GM12878 (cell line): Measurements from ENCODE around the gene SAMSN1. TPM values are rescaled to one million over a fixed set of nuclear protein-coding genes. Genes with fewer than 3 reads are reported as not detected.
A peak's percentile ranks its signal among the peaks of the same experiment; 100 is the strongest.

ENCODE experiments used
- BCL11A ChIP-seq: IDR thresholded peaks from 2 replicates; pipeline ENCODE4 v1.6.1; 2011; ENCODE audit warnings: low read depth, low read length
- BRCA1 ChIP-seq: IDR thresholded peaks from 2 replicates; pipeline ENCODE4 v1.6.1; 2011; ENCODE audit warnings: low read depth, low read length, improper control_type of control experiment
- CBFB ChIP-seq: IDR thresholded peaks from 2 replicates; pipeline ENCODE4 v1.6.1; 2016; ENCODE audit warnings: antibody characterized with exemption, low read depth
- ETV6 ChIP-seq, 2 experiments: fragments of 450-650 bp in 1 of 2; IDR thresholded peaks in 1 of 2; conservative IDR thresholded peaks in 1 of 2; 2 replicates each; pipeline ENCODE4 v1.6.1; 2014; ENCODE audit warnings: antibody characterized with exemption in 1 of 2, borderline replicate concordance in 1 of 2, low read depth in 1 of 2, mild to moderate bottlenecking in 1 of 2, moderate library complexity in 1 of 2
- FOXK2 ChIP-seq: fragments of 450-650 bp; IDR thresholded peaks from 2 replicates; pipeline ENCODE4 v1.6.1; 2017; ENCODE audit warnings: mild to moderate bottlenecking, moderate library complexity
- HDAC6 ChIP-seq: fragments of 200-600 bp; sonication (generic); IDR thresholded peaks from one replicate; pipeline ENCODE4 v1.8.0; 2017; ENCODE audit warnings: antibody characterized with exemption; ENCODE audit not compliant: unreplicated experiment
- IKZF1 ChIP-seq: fragments of 450-650 bp; conservative IDR thresholded peaks from 2 replicates; pipeline ENCODE4 v1.6.1; 2017; ENCODE audit warnings: antibody characterized with exemption, mild to moderate bottlenecking
- IRF3 ChIP-seq: fragments of 450-650 bp; IDR thresholded peaks from 2 replicates; pipeline ENCODE4 v1.6.1; 2014; ENCODE audit warnings: mild to moderate bottlenecking
- IRF4 ChIP-seq: IDR thresholded peaks from 2 replicates; pipeline ENCODE4 v1.6.1; 2011; ENCODE audit warnings: low read depth, low read length
- JUNB ChIP-seq: IDR thresholded peaks from 2 replicates; pipeline ENCODE4 v1.6.1; 2016; ENCODE audit warnings: antibody characterized with exemption, mild to moderate bottlenecking
- LARP7 ChIP-seq: fragments of 450-650 bp; IDR thresholded peaks from 2 replicates; pipeline ENCODE4 v1.6.1; 2017; ENCODE audit warnings: mild to moderate bottlenecking
- NKRF ChIP-seq: fragments of 450-650 bp; conservative IDR thresholded peaks from 2 replicates; pipeline ENCODE4 v1.6.1; 2017; ENCODE audit warnings: mild to moderate bottlenecking, moderate library complexity
- PAX5 ChIP-seq: IDR thresholded peaks from 2 replicates; pipeline ENCODE4 v1.6.1; 2011; ENCODE audit warnings: low read depth, low read length, borderline replicate concordance
- POLR2A ChIP-seq: IDR thresholded peaks from 2 replicates; pipeline ENCODE4 v1.6.1; 2011; ENCODE audit warnings: low read depth, mild to moderate bottlenecking, low read length
- PRDM15 ChIP-seq: fragments of 450-650 bp; formaldehyde crosslinking; IDR thresholded peaks from 2 replicates; pipeline ENCODE4 v1.4.0; 2020; ENCODE audit warnings: mild to moderate bottlenecking, moderate library complexity
- RBBP5 ChIP-seq: fragments of 200-600 bp; sonication (generic); conservative IDR thresholded peaks from 2 replicates; pipeline ENCODE4 v1.6.1; 2016
- RELA ChIP-seq: fragments of 450-650 bp; IDR thresholded peaks from 2 replicates; pipeline ENCODE4 v1.8.0; 2014; ENCODE audit warnings: borderline replicate concordance; ENCODE audit not compliant: partially characterized antibody
- SIN3A ChIP-seq: IDR thresholded peaks from 2 replicates; pipeline ENCODE4 v1.6.1; 2012; ENCODE audit warnings: low read depth, low read length, improper control_type of control experiment
- SMC3 ChIP-seq: IDR thresholded peaks from 2 replicates; pipeline ENCODE4 v1.6.1; 2011; ENCODE audit warnings: low read length, improper control_type of control experiment, borderline replicate concordance
- SRF ChIP-seq, 2 experiments: IDR thresholded peaks; 2 replicates each; pipeline ENCODE4 v1.6.1; 2011; ENCODE audit warnings: low read depth in 2 of 2, low read length in 2 of 2, mild to moderate bottlenecking in 1 of 2, moderate library complexity in 1 of 2
- TCF12 ChIP-seq: IDR thresholded peaks from 2 replicates; pipeline ENCODE4 v1.6.1; 2011; ENCODE audit warnings: low read depth, mild to moderate bottlenecking, low read length
- ZNF207 ChIP-seq: fragments of 450-650 bp; IDR thresholded peaks from 2 replicates; pipeline ENCODE4 v1.6.1; 2014; ENCODE audit warnings: antibody characterized with exemption, mild to moderate bottlenecking, borderline replicate concordance
- ZZZ3 ChIP-seq: IDR thresholded peaks from 2 replicates; pipeline ENCODE4 v1.6.1; 2011; ENCODE audit warnings: low read depth; ENCODE audit not compliant: control insufficient read depth, insufficient read length
- polyA plus RNA-seq, 11 experiments: library from polyadenylated mRNA; depleted of rRNA in 4 of 11; unstranded in 6 of 11; stranded (reverse) in 5 of 11; fragments of >200 nt; fragmentation: Nextera tagmentation in 4 of 11; fragmentation: Illumina TruSeq in 1 of 11; extraction: Ambion mirVana in 4 of 11; extraction: Trizol in 1 of 11; gene quantifications; 1 replicate in 1 of 11; 2 replicates in 10 of 11; pipeline versions ENCODE4 v1.2.1 to v1.2.3, GENCODE V29; 2011 to 2016; ENCODE audit warnings: inconsistent platforms in 2 of 11, missing spikeins in 2 of 11, low read depth in 1 of 11
- total RNA-seq, 4 experiments: library from RNA; depleted of rRNA in 3 of 4; stranded (reverse); fragments of >200 nt in 3 of 4; fragmentation: Illumina TruSeq in 1 of 4; extraction: Trizol in 1 of 4; gene quantifications; 2 replicates each; pipeline versions ENCODE4 v1.2.1 to v1.2.3, GENCODE V29; 2013 to 2021
- TF ChIP-seq, protein P1 (sequence below): fragments of 450-650 bp; IDR thresholded peaks from 2 replicates; pipeline ENCODE4 v1.6.1; 2016; ENCODE audit warnings: mild to moderate bottlenecking
- TF ChIP-seq, protein P2 (sequence below): IDR thresholded peaks from 2 replicates; pipeline ENCODE4 v1.6.1; 2011; ENCODE audit warnings: low read depth, low read length, improper control_type of control experiment, borderline replicate concordance

Gene SAMSN1
- total and polyA plus RNA-seq, 10 of the 15 experiments (the other 5 are each of a cell fraction or from before 2014, with no cell fraction given): 23.2 to 102 (median 44.9) TPM

GRCh38 chr21:14523234-14523633, 22.9 kb downstream of the SAMSN1 start (continued):
- TF ChIP-seq PRDM15 (CRISPR knock-in tag): no peak
- TF ChIP-seq BRCA1: no peak
- TF ChIP-seq SRF (IDR thresholded peaks at IDR 0.05; ENCODE audit: low read depth in 2 of 2, low read length in 2 of 2): no peak
- TF ChIP-seq ZNF207: no peak
- TF ChIP-seq, protein P1, sequence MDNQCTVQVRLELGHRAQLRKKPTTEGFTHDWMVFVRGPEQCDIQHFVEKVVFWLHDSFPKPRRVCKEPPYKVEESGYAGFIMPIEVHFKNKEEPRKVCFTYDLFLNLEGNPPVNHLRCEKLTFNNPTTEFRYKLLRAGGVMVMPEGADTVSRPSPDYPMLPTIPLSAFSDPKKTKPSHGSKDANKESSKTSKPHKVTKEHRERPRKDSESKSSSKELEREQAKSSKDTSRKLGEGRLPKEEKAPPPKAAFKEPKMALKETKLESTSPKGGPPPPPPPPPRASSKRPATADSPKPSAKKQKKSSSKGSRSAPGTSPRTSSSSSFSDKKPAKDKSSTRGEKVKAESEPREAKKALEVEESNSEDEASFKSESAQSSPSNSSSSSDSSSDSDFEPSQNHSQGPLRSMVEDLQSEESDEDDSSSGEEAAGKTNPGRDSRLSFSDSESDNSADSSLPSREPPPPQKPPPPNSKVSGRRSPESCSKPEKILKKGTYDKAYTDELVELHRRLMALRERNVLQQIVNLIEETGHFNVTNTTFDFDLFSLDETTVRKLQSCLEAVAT: no peak
- TF ChIP-seq ZZZ3: no peak
- TF ChIP-seq SMC3: no peak
- 0 out of 2 replicates have a peak, but pooled peaks have one; percentile 45 for TF ChIP-seq IRF4
- peak; percentile 17; the same call in 1 of the 2 replicates for TF ChIP-seq JUNB
- no peak for TF ChIP-seq RELA
- no peak for TF ChIP-seq POLR2A
- TF ChIP-seq BCL11A: peak; percentile 33; the same call in 1 of the 2 replicates
- TF ChIP-seq IKZF1: peak; percentile 84
- no peak for TF ChIP-seq IRF3
- TF ChIP-seq SIN3A: no peak
- no peak for TF ChIP-seq TCF12
- 0 out of 2 replicates have a peak, but pooled peaks have one; percentile 14 for TF ChIP-seq PAX5
- no peak for TF ChIP-seq FOXK2
- no peak for TF ChIP-seq CBFB
- no peak for TF ChIP-seq ETV6 (conservative IDR thresholded peaks at IDR 0.05 in 1 of 2, IDR thresholded peaks at IDR 0.05 in 1 of 2; ENCODE audit: borderline replicate concordance in 1 of 2, low read depth in 1 of 2)
- TF ChIP-seq NKRF: no peak
- TF ChIP-seq, protein P2, sequence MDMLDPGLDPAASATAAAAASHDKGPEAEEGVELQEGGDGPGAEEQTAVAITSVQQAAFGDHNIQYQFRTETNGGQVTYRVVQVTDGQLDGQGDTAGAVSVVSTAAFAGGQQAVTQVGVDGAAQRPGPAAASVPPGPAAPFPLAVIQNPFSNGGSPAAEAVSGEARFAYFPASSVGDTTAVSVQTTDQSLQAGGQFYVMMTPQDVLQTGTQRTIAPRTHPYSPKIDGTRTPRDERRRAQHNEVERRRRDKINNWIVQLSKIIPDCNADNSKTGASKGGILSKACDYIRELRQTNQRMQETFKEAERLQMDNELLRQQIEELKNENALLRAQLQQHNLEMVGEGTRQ: no peak
- no peak for TF ChIP-seq HDAC6
- no peak for TF ChIP-seq RBBP5
- no peak for TF ChIP-seq LARP7
